Neuronal stem cell (in vitro differentiated cells): ENCODE results near the gene NRXN3.

Experiments
- DNase-seq: peaks from one replicate; pipeline ENCODE4 v3.0.0-alpha.2; 2013; ENCODE audit warnings: low spot score
- H2AFZ ChIP-seq: one replicate; pipeline ENCODE4 v1.6.1; 2013; ENCODE audit warnings: mild to moderate bottlenecking, low read length, inconsistent platforms
- H2AK5ac ChIP-seq: 2 replicates; pipeline ENCODE4 v1.6.1; 2013; ENCODE audit warnings: low read depth, mild to moderate bottlenecking, inconsistent platforms, low read length, moderate library complexity, mixed read lengths
- H2BK120ac ChIP-seq: 2 replicates; pipeline ENCODE4 v1.6.1; 2013; ENCODE audit warnings: low read depth, mild to moderate bottlenecking, inconsistent platforms, low read length, moderate library complexity, mixed read lengths
- H2BK12ac ChIP-seq: one replicate; pipeline ENCODE4 v1.6.1; 2013; ENCODE audit warnings: low read length, inconsistent platforms
- H2BK15ac ChIP-seq: 2 replicates; pipeline ENCODE4 v1.6.1; 2013; ENCODE audit warnings: mild to moderate bottlenecking, low read length, inconsistent platforms, mixed read lengths
- H2BK5ac ChIP-seq: one replicate; pipeline ENCODE4 v1.6.1; 2013; ENCODE audit warnings: inconsistent platforms, mild to moderate bottlenecking, low read length, moderate library complexity
- H3K14ac ChIP-seq: one replicate; pipeline ENCODE4 v1.6.1; 2013; ENCODE audit warnings: low read length, inconsistent platforms
- H3K18ac ChIP-seq: 2 replicates; pipeline ENCODE4 v1.6.1; 2013; ENCODE audit warnings: low read length, inconsistent platforms
- H3K23ac ChIP-seq: 2 replicates; pipeline ENCODE4 v1.6.1; 2013; ENCODE audit warnings: low read depth, mild to moderate bottlenecking, mixed read lengths, low read length, inconsistent platforms; ENCODE audit not compliant: poor library complexity
- H3K27ac ChIP-seq: replicated peaks from 3 replicates; pipeline ENCODE4 v1.5.1; 2013; ENCODE audit warnings: low read length, inconsistent platforms
- H3K27me3 ChIP-seq, 3 experiments: 2 replicates each; pipeline ENCODE4 v1.6.1; 2013; ENCODE audit warnings: low read length in 3 of 3, mild to moderate bottlenecking in 2 of 3, inconsistent platforms in 1 of 3, low read depth in 1 of 3, mixed read lengths in 1 of 3, moderate library complexity in 1 of 3; ENCODE audit not compliant: control insufficient read depth in 3 of 3, insufficient read depth in 3 of 3
- H3K36me3 ChIP-seq, 2 donors: replicated peaks in 1 of 2; 2 replicates each; pipeline ENCODE4 v1.6.1; 2013; ENCODE audit warnings: low read length in 2 of 2; ENCODE audit not compliant: control insufficient read depth in 2 of 2, insufficient read depth in 2 of 2
- H3K4ac ChIP-seq: 2 replicates; pipeline ENCODE4 v1.6.1; 2013; ENCODE audit warnings: inconsistent platforms, mild to moderate bottlenecking, low read length, moderate library complexity
- H3K4me1 ChIP-seq, 2 donors: 1 replicate in 1 of 2; 2 replicates in 1 of 2; pipeline ENCODE4 v1.6.1; 2013; ENCODE audit warnings: low read length in 2 of 2, low read depth in 1 of 2; ENCODE audit not compliant: control insufficient read depth in 2 of 2, insufficient read depth in 1 of 2
- H3K4me2 ChIP-seq: one replicate; pipeline ENCODE4 v1.6.1; 2013; ENCODE audit warnings: mild to moderate bottlenecking, low read length, inconsistent platforms; ENCODE audit not compliant: insufficient read depth, poor library complexity, severe bottlenecking
- H3K4me3 ChIP-seq, 2 donors: 2 replicates each; pipeline ENCODE4 v1.5.1; 2013; ENCODE audit warnings: low read length in 2 of 2, mild to moderate bottlenecking in 2 of 2, inconsistent platforms in 1 of 2, moderate library complexity in 1 of 2
- H3K79me1 ChIP-seq: one replicate; pipeline ENCODE4 v1.6.1; 2013; ENCODE audit warnings: low read depth, mild to moderate bottlenecking, inconsistent platforms, low read length, moderate library complexity
- H3K9ac ChIP-seq: one replicate; pipeline ENCODE4 v1.6.1; 2013; ENCODE audit warnings: mild to moderate bottlenecking, low read depth, low read length, inconsistent platforms; ENCODE audit not compliant: poor library complexity
- H3K9me3 ChIP-seq, 2 donors: replicated peaks in 1 of 2; 2 replicates each; pipeline versions ENCODE3 to v1.6.1; 2013; ENCODE audit warnings: low read length in 2 of 2, mild to moderate bottlenecking in 2 of 2, inconsistent platforms in 1 of 2, low read depth in 1 of 2, mixed read lengths in 1 of 2, moderate library complexity in 1 of 2; ENCODE audit not compliant: control insufficient read depth in 2 of 2, insufficient read depth in 1 of 2
- H4K8ac ChIP-seq: one replicate; pipeline ENCODE4 v1.6.1; 2013; ENCODE audit warnings: low read depth, mild to moderate bottlenecking, inconsistent platforms, low read length, moderate library complexity
- H4K91ac ChIP-seq: one replicate; pipeline ENCODE4 v1.6.1; 2013; ENCODE audit warnings: low read length, low read depth, mild to moderate bottlenecking, inconsistent platforms; ENCODE audit not compliant: poor library complexity
- WGBS, 2 donors: extraction: QIAGEN DNeasy Blood & Tissue Kit; methylation state at CpG; one replicate each; pipeline ENCODE4 v1.1.7; 2013; ENCODE audit warnings: missing lambda C conversion rate in 2 of 2, mixed read lengths in 1 of 2; ENCODE audit not compliant: insufficient read length in 2 of 2, insufficient replicate concordance in 1 of 2; ENCODE audit errors: extremely low coverage in 2 of 2; 5-methylcytosine and 5-hydroxymethylcytosine counted together

Gene NRXN3

GRCh38 chr14:79528828-79529416 lies 1358.7 kb downstream of the NRXN3 start:
- no CpG with 5 or more reads among the region's 16 CpGs for WGBS, 2 donors
- Histone ChIP-seq H3K79me1 (no peaks in the 10 kb centered on the region), H3K36me3 (no peaks in the 10 kb centered on the region), H2AFZ (peak overlapping the region; percentile 90), H3K4me3 (peak overlapping the region in 1 of 2 donors; percentile 14), H2BK15ac (no peak overlapping the region), H3K4me2 (no peak overlapping the region), H3K14ac (no peak overlapping the region), H3K18ac (no peak overlapping the region), H2BK120ac (no peak overlapping the region), H4K8ac (no peak overlapping the region), H3K4ac (no peak overlapping the region), H2BK5ac (no peak overlapping the region), H3K23ac (no peak overlapping the region), H3K27me3 (no peaks in the 10 kb centered on the region), H4K91ac (no peak overlapping the region), H3K9ac (no peak overlapping the region), H3K4me1 (peaks cover 0 to 2% of the 10 kb centered on the region in 2 donors), H3K27ac (no peak overlapping the region), H3K9me3 (no peaks in the 10 kb centered on the region), H2BK12ac (no peak overlapping the region), H2AK5ac (no peak overlapping the region)
- no peak for DNase-seq

GRCh38 chr14:79530555-79530954 lies 1360.4 kb downstream of the NRXN3 start:
- no peak overlapping the region for H3K4ac ChIP-seq
- no peak overlapping the region for H2AK5ac ChIP-seq
- no peak overlapping the region for H2BK5ac ChIP-seq
- H3K4me1 ChIP-seq = peaks cover 0 to 2% of the 10 kb centered on the region in 2 donors
- H2BK15ac ChIP-seq = no peak overlapping the region
- H3K36me3 ChIP-seq = no peaks in the 10 kb centered on the region
- no peak overlapping the region for H3K4me3 ChIP-seq
- no peak for DNase-seq
- no peak overlapping the region for H3K18ac ChIP-seq
- H3K9ac ChIP-seq = no peak overlapping the region
- no peak overlapping the region for H3K14ac ChIP-seq
- H3K4me2 ChIP-seq = no peak overlapping the region
- H2AFZ ChIP-seq = no peak overlapping the region
- H4K8ac ChIP-seq = no peak overlapping the region
- no CpG with 5 or more reads among the region's 1 CpG for WGBS, 2 donors
- no peak overlapping the region for H3K27ac ChIP-seq
- no peak overlapping the region for H2BK120ac ChIP-seq
- no peak overlapping the region for H2BK12ac ChIP-seq
- H4K91ac ChIP-seq = no peak overlapping the region
- no peaks in the 10 kb centered on the region for H3K9me3 ChIP-seq
- no peaks in the 10 kb centered on the region for H3K79me1 ChIP-seq
- H3K27me3 ChIP-seq = no peaks in the 10 kb centered on the region
- H3K23ac ChIP-seq = no peak overlapping the region

- H3K9ac ChIP-seq = no peak overlapping the region
- H2BK15ac ChIP-seq = no peak overlapping the region
Observed at GRCh38 chr14:79534703-79535353, 1364.7 kb downstream of the NRXN3 start.

GRCh38 chr14:79540394-79540793 lies 1370.2 kb downstream of the NRXN3 start:
- H3K4ac ChIP-seq = no peak overlapping the region
- H2BK12ac ChIP-seq = no peak overlapping the region
- H2AFZ ChIP-seq = no peak overlapping the region
- no peaks in the 10 kb centered on the region for H3K36me3 ChIP-seq
- no CpG with 5 or more reads among the region's 1 CpG for WGBS, 2 donors
- peaks cover 0 to 2% of the 10 kb centered on the region in 2 donors for H3K4me1 ChIP-seq
- H3K23ac ChIP-seq = no peak overlapping the region
- H3K9me3 ChIP-seq = no peaks in the 10 kb centered on the region
- H3K4me2 ChIP-seq = no peak overlapping the region
- no peak overlapping the region for H3K9ac ChIP-seq
- no peak overlapping the region for H3K14ac ChIP-seq
- no peak overlapping the region for H4K8ac ChIP-seq
- DNase-seq = no peak
- H3K27me3 ChIP-seq = no peaks in the 10 kb centered on the region
- no peak overlapping the region for H2BK15ac ChIP-seq
- no peak overlapping the region for H2BK5ac ChIP-seq
- no peak overlapping the region for H4K91ac ChIP-seq
- no peak overlapping the region for H2AK5ac ChIP-seq
- no peak overlapping the region for H3K4me3 ChIP-seq
- H3K27ac ChIP-seq = no peak overlapping the region
- H3K18ac ChIP-seq = no peak overlapping the region
- no peak overlapping the region for H2BK120ac ChIP-seq
- H3K79me1 ChIP-seq = no peaks in the 10 kb centered on the region

More at GRCh38 chr14:79534703-79535353, 1364.7 kb downstream of the NRXN3 start:
- no peak overlapping the region for H3K23ac ChIP-seq
- H4K91ac ChIP-seq = no peak overlapping the region
- no peak overlapping the region for H3K27ac ChIP-seq
- H2BK12ac ChIP-seq = no peak overlapping the region
- H2BK120ac ChIP-seq = no peak overlapping the region
- H3K79me1 ChIP-seq = no peaks in the 10 kb centered on the region
- no peak overlapping the region for H3K4me2 ChIP-seq
- H3K4me1 ChIP-seq = no peaks in the 10 kb centered on the region
- no peak overlapping the region for H3K18ac ChIP-seq
- H3K4me3 ChIP-seq = no peak overlapping the region
- no peak overlapping the region for H3K4ac ChIP-seq
- H2AFZ ChIP-seq = peak overlapping the region; percentile 29
- H3K14ac ChIP-seq = no peak overlapping the region
- H2BK5ac ChIP-seq = no peak overlapping the region
- no peak overlapping the region for H4K8ac ChIP-seq
- H3K27me3 ChIP-seq = no peaks in the 10 kb centered on the region
- no CpG with 5 or more reads among the region's 8 CpGs for WGBS, 2 donors
- no peak overlapping the region for H2AK5ac ChIP-seq
- no peaks in the 10 kb centered on the region for H3K36me3 ChIP-seq
- H3K9me3 ChIP-seq = no peaks in the 10 kb centered on the region
- DNase-seq = no peak
